NCI-H2107 treated with DMSO at 0.1 percent for 48 hours (cell line): ENCODE results near the gene ZNF286A.
"Not testable (repeated sequence)": the region's sequence is repeated elsewhere in the genome, so short reads cannot be mapped to it uniquely, and the experiment has no call there.

ENCODE experiments used
- DNase-seq: peaks from one replicate; lab custom pipeline; 2025; ENCODE audit not compliant: unreplicated experiment; lab: John Stamatoyannopoulos, UW

Gene ZNF286A

GRCh38 chr17:15699413-15699924 lies at the start of gene ZNF286A:
Gene ZNF286A, plus strand, starts transcription at chr17:15699752. Its CDS starts 578 bp downstream, at chr17:15700330.
- peak; percentile 77 for DNase-seq

GRCh38 chr17:15649861-15650421 lies 49.6 kb upstream of the ZNF286A start:
- DNase-seq: no peak

GRCh38 chr17:15650741-15651582 lies 48.6 kb upstream of the ZNF286A start:
- DNase-seq: no peak

GRCh38 chr17:15651583-15652110 lies 47.9 kb upstream of the ZNF286A start:
- peak; percentile 41 for DNase-seq

- no peak for DNase-seq
These were observed 46.6 kb upstream of the ZNF286A start for GRCh38 chr17:15652960-15653359.

- not testable (repeated sequence) for DNase-seq
These were observed 45.2 kb upstream of the ZNF286A start for GRCh38 chr17:15654401-15654800.

GRCh38 chr17:15654886-15655561 lies 44.5 kb upstream of the ZNF286A start:
- no peak for DNase-seq

- no peak for DNase-seq
These were observed 41.7 kb upstream of the ZNF286A start for GRCh38 chr17:15657868-15658267.

- no peak for DNase-seq
These were observed 41.3 kb upstream of the ZNF286A start for GRCh38 chr17:15658296-15658695.

GRCh38 chr17:15659236-15659635 lies 40.3 kb upstream of the ZNF286A start:
- DNase-seq: no peak

- no peak for DNase-seq
These were observed 39.9 kb upstream of the ZNF286A start for GRCh38 chr17:15659663-15660062.

GRCh38 chr17:15660077-15660476 lies 39.5 kb upstream of the ZNF286A start:
- DNase-seq: no peak

GRCh38 chr17:15662681-15663080 lies 36.9 kb upstream of the ZNF286A start:
- DNase-seq: no peak

- DNase-seq: no peak
These were observed 36.4 kb upstream of the ZNF286A start for GRCh38 chr17:15663176-15663575.

GRCh38 chr17:15663691-15664090 lies 35.9 kb upstream of the ZNF286A start:
- DNase-seq: no peak

GRCh38 chr17:15669526-15669925 lies 30.0 kb upstream of the ZNF286A start:
- DNase-seq: not testable (repeated sequence)

GRCh38 chr17:15674640-15675039 lies 24.9 kb upstream of the ZNF286A start:
- DNase-seq: not testable (repeated sequence)

- DNase-seq: not testable (repeated sequence)
These were observed 23.6 kb upstream of the ZNF286A start for GRCh38 chr17:15675991-15676390.

GRCh38 chr17:15683135-15683534 lies 16.4 kb upstream of the ZNF286A start:
- not testable (repeated sequence) for DNase-seq

GRCh38 chr17:15683824-15684478 lies 15.6 kb upstream of the ZNF286A start, which contains the start of gene TRIM16:
Gene TRIM16, minus strand, starts transcription at chr17:15684311. Its CDS starts 32,702 bp downstream, at chr17:15651609.
- DNase-seq: peak; percentile 2

- not testable (repeated sequence) for DNase-seq
These were observed 12.1 kb upstream of the ZNF286A start for GRCh38 chr17:15687494-15687893.
